Adrenal gland (tissue), 5 donors: ENCODE data around the gene NKAIN2.

Experiments used
- CTCF ChIP-seq, 6 experiments: fragments of 450-650 bp in 4 of 6; fragments of 200-600 bp in 2 of 6; sonication (generic) in 1 of 6; IDR thresholded peaks; 1 replicate in 5 of 6; 2 replicates in 1 of 6; pipeline versions ENCODE4 v1.5.1 to v1.8.0; 2016 to 2021; ENCODE audit warnings: antibody characterized with exemption in 6 of 6, mild to moderate bottlenecking in 2 of 6, moderate library complexity in 1 of 6
- POLR2A ChIP-seq, 2 donors: fragments of 450-650 bp; IDR thresholded peaks; one replicate each; pipeline ENCODE4 v1.6.1; 2017; ENCODE audit warnings: antibody characterized with exemption in 2 of 2, mild to moderate bottlenecking in 2 of 2, moderate library complexity in 1 of 2
- donor health status: DM: no; HTN: no; CAD: no.

GRCh38 chr6:124053315-124053714 lies 249.7 kb downstream of the NKAIN2 start:
- TF ChIP-seq CTCF (IDR thresholded peaks at IDR 0.05) (no peak), POLR2A (IDR thresholded peaks at IDR 0.05) (no peak)
